IPS DF 6.9 (cell line): ENCODE measurements around the gene SMPD2.

Source experiments
- DNase-seq: peaks from one replicate; pipeline ENCODE4 v3.0.0-alpha.2; 2013; ENCODE audit warnings: low read depth, low spot score
- H3K27ac ChIP-seq: one replicate; pipeline ENCODE4 v1.5.1; 2013; ENCODE audit warnings: low read length, control low read depth
- H3K27me3 ChIP-seq: 2 replicates; pipeline ENCODE4 v1.6.1; 2013; ENCODE audit warnings: mild to moderate bottlenecking, low read length; ENCODE audit not compliant: control insufficient read depth, insufficient read depth
- H3K36me3 ChIP-seq: 2 replicates; pipeline ENCODE4 v1.6.1; 2013; ENCODE audit warnings: low read length; ENCODE audit not compliant: control insufficient read depth, insufficient read depth
- H3K4me1 ChIP-seq: 2 replicates; pipeline ENCODE4 v1.6.1; 2013; ENCODE audit warnings: low read length; ENCODE audit not compliant: control insufficient read depth, insufficient read depth
- H3K4me3 ChIP-seq: 2 replicates; pipeline ENCODE4 v1.5.1; 2013; ENCODE audit warnings: mild to moderate bottlenecking, low read length
- H3K9me3 ChIP-seq: 2 replicates; pipeline ENCODE4 v1.6.1; 2013; ENCODE audit warnings: low read length, inconsistent platforms; ENCODE audit not compliant: control insufficient read depth, insufficient read depth
- WGBS: extraction: QIAGEN DNeasy Blood & Tissue Kit; methylation state at CpG from one replicate; pipeline ENCODE4 v1.1.7; 2013; ENCODE audit warnings: mixed read lengths, missing lambda C conversion rate; ENCODE audit not compliant: insufficient read length, insufficient coverage; 5-methylcytosine and 5-hydroxymethylcytosine counted together

The SMPD2 gene

GRCh38 chr6:109453594-109454495, 13.3 kb downstream of the SMPD2 start:
- H3K9me3 ChIP-seq = no peaks in the 10 kb centered on the region
- no peaks in the 10 kb centered on the region for H3K27me3 ChIP-seq
- no CpG with 5 or more reads among the region's 27 CpGs for WGBS
- H3K36me3 ChIP-seq = peaks cover 16% of the 10 kb centered on the region
- no peak overlapping the region for H3K27ac ChIP-seq
- H3K4me1 ChIP-seq = no peaks in the 10 kb centered on the region; the same call in 1 of the 2 replicates
- no peak overlapping the region for H3K4me3 ChIP-seq
- no peak for DNase-seq

DNA sequence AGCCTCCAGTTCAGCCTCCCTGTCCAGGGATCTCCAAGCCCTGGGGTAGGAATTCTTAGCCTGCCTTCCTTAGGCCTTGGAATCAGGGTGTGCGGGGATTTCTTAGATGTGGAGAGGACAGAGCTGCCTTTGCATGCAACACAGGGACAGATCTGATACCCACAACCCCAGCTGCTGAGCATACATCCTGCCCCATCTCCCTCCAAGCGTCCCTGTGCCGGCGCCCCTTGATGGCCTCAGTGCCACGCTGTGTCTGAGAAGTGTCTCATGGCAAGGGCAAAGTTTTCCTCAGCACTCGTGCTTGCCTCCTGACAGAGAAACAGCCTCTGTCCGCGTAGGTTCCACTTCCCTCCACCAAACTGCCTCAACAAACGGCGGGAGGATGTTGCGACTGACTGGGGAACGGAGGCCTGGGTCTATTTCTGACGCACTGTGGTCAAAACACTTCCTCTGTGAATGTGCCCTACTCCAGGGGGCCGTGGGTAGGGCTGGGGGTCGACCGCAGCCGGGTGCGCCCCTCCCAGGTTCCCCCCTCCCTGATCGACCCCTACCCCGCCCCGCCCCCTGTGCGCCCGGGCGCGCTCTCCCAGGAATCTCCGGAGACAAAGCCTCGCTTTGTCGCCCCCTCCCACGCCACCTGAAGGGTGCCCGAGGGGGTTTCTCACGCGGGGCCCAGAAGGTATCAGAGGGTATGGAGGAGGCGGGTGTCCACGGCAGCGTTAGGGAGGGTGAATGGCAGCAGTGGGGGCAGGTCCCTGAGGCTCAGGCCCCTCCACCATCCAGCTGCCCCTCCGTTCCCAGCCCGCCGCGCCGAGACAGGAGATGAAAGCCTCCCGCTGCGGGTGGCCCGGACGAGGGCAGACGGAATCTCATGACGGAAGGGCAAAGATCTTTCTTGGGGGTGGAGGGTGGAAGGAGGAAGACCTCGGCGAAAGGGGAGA, 14.2 kb downstream of the SMPD2 start:
- no CpG with 5 or more reads among the region's 48 CpGs for WGBS
- Histone ChIP-seq H3K27ac (no peak overlapping the region), H3K4me3 (peak overlapping the region; percentile 70), H3K27me3 (no peaks in the 10 kb centered on the region), H3K4me1 (no peaks in the 10 kb centered on the region; the same call in 1 of the 2 replicates), H3K9me3 (no peaks in the 10 kb centered on the region), H3K36me3 (peaks cover 16% of the 10 kb centered on the region)
- DNase-seq = no peak

DNA sequence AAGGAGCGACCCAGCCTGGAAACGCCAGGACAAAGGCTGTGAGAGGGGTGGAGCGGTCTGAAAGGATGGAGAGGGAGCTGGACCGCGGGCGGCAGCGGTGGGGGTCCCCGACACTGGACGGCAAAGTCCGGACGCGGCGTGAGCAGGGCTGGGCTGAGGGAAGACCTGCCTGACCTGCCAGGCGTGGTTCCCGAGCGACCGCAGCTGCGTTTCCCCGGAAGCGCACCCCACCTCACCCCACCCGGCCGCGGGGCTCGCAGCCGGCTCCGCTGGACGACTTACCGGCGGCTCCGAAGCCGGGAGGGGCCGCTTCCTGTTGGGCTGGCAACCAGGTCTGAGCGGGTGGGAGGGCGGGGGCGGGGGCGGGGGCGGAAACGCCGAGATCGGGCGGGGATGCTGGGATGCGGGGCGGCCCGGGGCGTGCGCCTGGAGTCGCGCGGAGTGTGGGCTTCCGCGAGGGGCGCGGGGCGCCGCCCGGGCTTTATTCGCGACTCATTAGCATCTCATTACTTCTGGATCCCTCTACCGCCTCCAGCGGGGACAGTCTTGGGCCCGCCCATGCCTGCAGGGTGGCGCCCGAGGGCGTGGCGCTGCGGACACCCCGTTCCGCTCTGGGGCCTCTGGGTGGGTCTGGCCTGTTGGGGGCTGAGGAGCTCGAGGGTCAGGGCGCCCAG, 15.1 kb downstream of the SMPD2 start, which contains the start of gene MICAL1:
MICAL1 (minus strand) TSS at position 336 of the 674 bp plus-strand sequence. CDS start 1,576 bp downstream, outside the sequence.
- no peak for DNase-seq
- Histone ChIP-seq H3K9me3 (no peaks in the 10 kb centered on the region), H3K4me3 (peak within 1 kb of the TSS; percentile 70), H3K27me3 (no peaks in the 10 kb centered on the region), H3K27ac (no peak within 1 kb of the TSS), H3K4me1 (no peaks in the 10 kb centered on the region; the same call in 1 of the 2 replicates), H3K36me3 (peaks cover 11% of the 10 kb centered on the region)
- no CpG with 5 or more reads among the region's 70 CpGs for WGBS

- Histone ChIP-seq H3K36me3 (peaks cover 11% of the 10 kb centered on the region), H3K4me3 (peak overlapping the region; percentile 70), H3K27ac (no peak overlapping the region), H3K27me3 (no peaks in the 10 kb centered on the region), H3K9me3 (no peaks in the 10 kb centered on the region), H3K4me1 (no peaks in the 10 kb centered on the region; the same call in 1 of the 2 replicates)
- no CpG with 5 or more reads among the region's 38 CpGs for WGBS
- no peak for DNase-seq
Measured at GRCh38 chr6:109456111-109456583, 15.6 kb downstream of the SMPD2 start.

DNA sequence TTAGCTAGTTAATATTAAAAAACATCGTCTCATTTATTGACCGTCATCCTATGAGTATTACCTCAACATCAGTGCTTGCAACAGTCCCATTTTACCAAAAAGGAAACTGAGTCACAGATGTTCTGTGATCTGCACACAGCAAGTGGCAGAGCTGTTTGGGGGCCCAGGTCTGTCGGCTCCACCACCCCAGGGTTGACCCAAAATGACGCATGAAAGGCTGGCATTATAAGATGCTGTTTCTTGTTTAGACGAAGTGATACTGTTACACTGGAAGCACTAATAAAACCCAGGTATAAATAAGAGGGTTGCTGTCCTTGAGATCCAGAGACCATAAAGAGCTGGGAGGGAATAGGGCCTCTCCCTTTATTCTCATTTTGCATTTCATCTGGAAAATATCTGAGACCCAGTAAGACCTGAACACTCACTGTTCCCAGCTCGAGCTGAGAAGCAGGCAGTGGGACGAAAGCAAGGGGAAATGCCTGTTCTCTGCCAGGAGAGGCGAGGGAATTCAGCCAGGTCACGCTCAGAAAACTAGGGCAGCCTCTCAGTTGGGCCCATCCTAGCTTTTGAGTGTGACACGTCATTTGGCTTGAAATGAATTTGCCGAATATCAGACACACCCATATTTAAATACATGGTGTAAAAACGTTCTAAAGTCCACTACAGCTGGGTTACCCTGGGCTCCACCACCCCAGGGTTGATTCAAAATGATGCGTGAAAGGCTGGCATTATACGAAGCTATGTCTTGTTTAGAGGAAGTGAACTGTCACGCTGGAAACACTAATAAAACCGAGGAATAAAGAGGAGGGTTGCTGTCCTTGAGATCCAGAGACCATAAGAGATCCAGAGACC, 16.4 kb downstream of the SMPD2 start:
- Histone ChIP-seq H3K27me3 (no peaks in the 10 kb centered on the region), H3K27ac (no peak overlapping the region), H3K9me3 (no peaks in the 10 kb centered on the region), H3K4me3 (peak overlapping the region; percentile 70; the same call in 1 of the 2 replicates), H3K4me1 (no peaks in the 10 kb centered on the region; the same call in 1 of the 2 replicates), H3K36me3 (peaks cover 7% of the 10 kb centered on the region)
- no peak for DNase-seq
- WGBS = no CpG with 5 or more reads among the region's 16 CpGs

- no CpG with 5 or more reads among the region's 6 CpGs for WGBS
- H3K27ac ChIP-seq = no peak overlapping the region
- DNase-seq = no peak
- H3K9me3 ChIP-seq = no peaks in the 10 kb centered on the region
- H3K27me3 ChIP-seq = no peaks in the 10 kb centered on the region
- H3K4me1 ChIP-seq = no peaks in the 10 kb centered on the region; the same call in 1 of the 2 replicates
- no peak overlapping the region for H3K4me3 ChIP-seq
- peaks cover 7% of the 10 kb centered on the region for H3K36me3 ChIP-seq
Measured at GRCh38 chr6:109457562-109457996, 17.1 kb downstream of the SMPD2 start.

- no CpG with 5 or more reads among the region's 5 CpGs for WGBS
- no peaks in the 10 kb centered on the region for H3K9me3 ChIP-seq
- H3K4me1 ChIP-seq = no peaks in the 10 kb centered on the region; the same call in 1 of the 2 replicates
- H3K4me3 ChIP-seq = no peak overlapping the region
- no peaks in the 10 kb centered on the region; the same call in 1 of the 2 replicates for H3K36me3 ChIP-seq
- no peaks in the 10 kb centered on the region for H3K27me3 ChIP-seq
- no peak for DNase-seq
- no peak overlapping the region for H3K27ac ChIP-seq
Measured at GRCh38 chr6:109458774-109459531, 18.4 kb downstream of the SMPD2 start.

- Histone ChIP-seq H3K36me3 (peaks cover 2% of the 10 kb centered on the region; the same call in 1 of the 2 replicates), H3K4me3 (no peak overlapping the region), H3K27me3 (no peaks in the 10 kb centered on the region), H3K4me1 (no peaks in the 10 kb centered on the region; the same call in 1 of the 2 replicates), H3K9me3 (no peaks in the 10 kb centered on the region), H3K27ac (no peak overlapping the region)
- no CpG with 5 or more reads among the region's 3 CpGs for WGBS
- DNase-seq = no peak
Measured at GRCh38 chr6:109460161-109460829, 19.8 kb downstream of the SMPD2 start.
